IPS-15b (cell line): ENCODE measurements around the gene ABCC1.

Experiments
- H3K27me3 ChIP-seq: one replicate; pipeline ENCODE4 v1.6.1; 2013; ENCODE audit warnings: low read length; ENCODE audit not compliant: control insufficient read depth, insufficient read depth
- H3K36me3 ChIP-seq: one replicate; pipeline ENCODE4 v1.6.1; 2013; ENCODE audit warnings: low read length; ENCODE audit not compliant: control insufficient read depth, insufficient read depth
- H3K4me1 ChIP-seq: one replicate; pipeline ENCODE4 v1.6.1; 2013; ENCODE audit warnings: mild to moderate bottlenecking, low read length; ENCODE audit not compliant: control insufficient read depth, insufficient read depth
- H3K4me3 ChIP-seq: one replicate; pipeline ENCODE4 v1.5.1; 2013; ENCODE audit warnings: low read depth, low read length
- H3K9ac ChIP-seq: one replicate; pipeline ENCODE4 v1.6.1; 2013; ENCODE audit warnings: low read depth, mild to moderate bottlenecking, low read length
- H3K9me3 ChIP-seq: one replicate; pipeline ENCODE4 v1.6.1; 2013; ENCODE audit warnings: mild to moderate bottlenecking, low read length; ENCODE audit not compliant: control insufficient read depth, insufficient read depth

Gene ABCC1

DNA sequence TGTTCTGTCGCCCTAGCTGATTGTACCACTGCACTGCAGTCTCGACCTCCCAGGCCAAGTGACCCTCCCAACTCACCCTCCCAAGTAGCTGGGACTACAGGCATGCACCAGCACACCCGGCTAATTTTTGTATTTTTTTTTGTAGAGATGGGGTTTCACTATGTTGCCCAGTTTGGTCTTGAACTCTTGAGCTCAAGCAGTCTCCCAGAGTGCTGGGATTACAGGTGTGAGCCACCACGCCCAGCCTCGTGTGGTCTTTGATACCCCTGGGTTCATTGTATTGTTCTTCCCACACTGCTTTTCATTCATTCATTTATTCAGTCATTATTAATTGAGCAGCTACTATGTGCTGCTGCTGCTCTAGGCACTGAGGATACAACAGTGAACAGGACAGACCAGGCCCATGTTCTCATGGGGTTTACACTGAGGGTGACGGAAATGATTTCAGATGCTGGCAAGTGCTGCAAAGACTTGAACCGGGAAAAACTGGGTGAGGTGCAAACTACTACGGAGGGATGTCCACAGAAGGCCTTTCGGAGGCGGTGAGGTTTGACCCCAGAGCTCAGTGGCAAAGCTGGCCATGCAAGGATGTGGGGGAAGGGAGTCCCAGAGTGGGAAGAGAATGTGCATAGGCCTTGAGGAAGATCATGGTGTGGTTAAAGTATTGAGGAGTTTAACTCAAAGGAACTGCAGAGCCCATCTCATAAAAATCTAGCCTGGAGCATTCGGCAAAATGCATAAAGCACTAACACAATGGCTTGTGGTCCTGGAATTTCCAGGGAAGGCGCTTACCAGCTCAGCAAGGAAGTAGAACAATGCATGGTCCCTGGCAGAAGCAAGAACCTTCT lies 10.9 kb downstream of the ABCC1 start:
- H3K4me1 ChIP-seq: peaks cover 14% of the 10 kb centered on the region
- no peak overlapping the region for H3K4me3 ChIP-seq
- no peaks in the 10 kb centered on the region for H3K36me3 ChIP-seq
- H3K9ac ChIP-seq: no peak overlapping the region
- no peaks in the 10 kb centered on the region for H3K9me3 ChIP-seq
- no peaks in the 10 kb centered on the region for H3K27me3 ChIP-seq

DNA sequence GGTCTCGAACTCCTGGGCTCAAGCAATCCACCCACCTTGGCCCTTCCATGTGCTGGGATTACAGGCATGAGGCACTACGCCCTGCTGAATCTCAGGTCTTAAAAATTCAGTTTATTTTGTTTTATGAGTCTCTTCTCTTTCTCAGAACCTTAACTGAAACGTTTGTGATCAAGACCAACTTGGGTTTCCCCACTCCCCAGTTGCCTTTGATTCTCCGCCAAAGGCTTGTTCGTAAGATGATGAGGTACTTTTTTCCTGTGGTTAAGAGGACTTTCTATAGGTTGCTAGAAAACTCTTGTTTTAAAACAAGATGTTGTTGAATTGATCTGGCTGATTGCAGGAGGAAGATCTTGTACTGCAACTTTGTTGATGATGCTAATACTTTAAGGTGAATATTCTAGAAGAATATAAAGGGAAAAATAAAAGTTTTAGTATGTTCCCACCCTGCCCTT lies 11.7 kb downstream of the ABCC1 start:
- H3K9ac ChIP-seq: no peak overlapping the region
- no peaks in the 10 kb centered on the region for H3K27me3 ChIP-seq
- H3K4me3 ChIP-seq: no peak overlapping the region
- no peaks in the 10 kb centered on the region for H3K36me3 ChIP-seq
- no peaks in the 10 kb centered on the region for H3K9me3 ChIP-seq
- peaks cover 18% of the 10 kb centered on the region for H3K4me1 ChIP-seq

DNA sequence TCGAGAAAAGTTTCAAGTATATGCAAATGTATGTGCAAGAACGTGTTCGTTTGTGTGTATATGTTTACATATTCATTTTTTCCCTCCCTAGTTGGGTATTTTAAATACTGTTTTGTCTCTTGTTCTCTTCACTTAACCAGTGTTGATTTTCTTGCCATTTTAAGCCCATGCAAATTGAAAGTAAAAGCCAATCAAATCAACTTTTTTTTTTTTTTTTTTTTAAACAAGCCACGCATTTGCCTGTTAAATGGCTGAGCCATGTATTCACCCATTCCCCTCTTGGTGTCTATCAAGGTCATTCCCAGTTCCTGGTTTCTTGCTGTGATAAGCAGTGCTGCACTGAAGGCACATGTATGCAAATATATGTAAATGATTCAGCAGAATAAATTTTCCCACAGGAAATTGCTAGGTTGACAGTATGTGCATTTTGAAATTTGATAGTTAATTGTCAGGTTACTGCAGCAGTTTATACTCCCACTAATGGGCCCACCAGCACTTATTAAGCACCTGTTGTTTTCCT lies 12.2 kb downstream of the ABCC1 start:
- Histone ChIP-seq H3K9ac (no peak overlapping the region), H3K36me3 (no peaks in the 10 kb centered on the region), H3K27me3 (no peaks in the 10 kb centered on the region), H3K4me3 (no peak overlapping the region), H3K9me3 (no peaks in the 10 kb centered on the region), H3K4me1 (peaks cover 18% of the 10 kb centered on the region)

DNA sequence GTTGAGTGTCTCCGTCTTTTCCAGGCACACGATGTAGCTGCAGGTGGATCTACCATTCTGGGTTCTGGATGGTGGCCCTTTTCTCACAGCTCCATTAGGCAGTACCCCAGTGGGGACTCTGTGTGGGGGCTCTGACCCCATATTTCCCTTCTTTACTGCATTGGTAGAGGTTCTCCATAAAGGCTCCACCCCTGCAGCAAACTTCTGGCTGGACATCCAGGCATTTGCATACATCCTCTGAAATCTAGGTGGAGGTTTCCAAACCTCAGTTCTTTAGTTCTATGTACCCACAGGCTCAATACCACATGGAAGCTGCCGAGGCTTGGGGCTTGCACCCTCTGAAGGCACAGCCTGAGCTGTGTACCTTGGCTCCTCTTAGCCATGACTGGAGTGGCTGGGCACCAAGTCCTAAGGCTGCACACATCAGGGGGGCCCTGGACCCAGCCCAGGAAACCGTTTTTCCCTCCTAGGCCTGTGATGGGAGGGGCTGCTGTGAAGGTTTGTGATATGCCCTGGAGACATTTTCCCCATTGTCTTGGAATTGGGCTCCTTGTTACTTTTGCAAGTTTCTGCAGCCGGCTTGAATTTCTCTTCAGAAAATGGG lies 14.0 kb downstream of the ABCC1 start:
- no peaks in the 10 kb centered on the region for H3K27me3 ChIP-seq
- H3K4me1 ChIP-seq: peaks cover 15% of the 10 kb centered on the region
- no peak overlapping the region for H3K9ac ChIP-seq
- H3K36me3 ChIP-seq: no peaks in the 10 kb centered on the region
- H3K9me3 ChIP-seq: no peaks in the 10 kb centered on the region
- no peak overlapping the region for H3K4me3 ChIP-seq

DNA sequence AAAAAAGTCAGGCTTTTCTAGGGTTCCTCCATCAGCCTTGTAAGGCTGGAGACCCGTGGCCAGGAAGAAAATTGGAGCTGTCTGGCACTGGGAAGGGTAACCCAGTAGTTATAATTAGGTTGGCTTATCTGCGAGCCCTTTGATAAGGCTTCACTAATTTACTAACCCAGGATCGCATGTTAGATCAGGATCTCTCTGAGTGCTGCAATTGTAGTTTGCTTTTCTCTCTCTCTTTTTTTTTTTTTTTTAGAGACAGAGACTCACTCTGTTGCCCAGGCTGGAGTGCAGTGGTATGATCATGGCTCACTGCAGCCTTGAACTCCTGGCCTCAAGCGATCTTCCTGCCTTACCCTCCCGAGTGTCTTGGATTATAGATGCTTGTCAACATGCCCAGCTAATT lies 17.0 kb downstream of the ABCC1 start:
- Histone ChIP-seq H3K4me1 (peaks cover 23% of the 10 kb centered on the region), H3K9ac (no peak overlapping the region), H3K27me3 (no peaks in the 10 kb centered on the region), H3K36me3 (no peaks in the 10 kb centered on the region), H3K4me3 (no peak overlapping the region), H3K9me3 (no peaks in the 10 kb centered on the region)

DNA sequence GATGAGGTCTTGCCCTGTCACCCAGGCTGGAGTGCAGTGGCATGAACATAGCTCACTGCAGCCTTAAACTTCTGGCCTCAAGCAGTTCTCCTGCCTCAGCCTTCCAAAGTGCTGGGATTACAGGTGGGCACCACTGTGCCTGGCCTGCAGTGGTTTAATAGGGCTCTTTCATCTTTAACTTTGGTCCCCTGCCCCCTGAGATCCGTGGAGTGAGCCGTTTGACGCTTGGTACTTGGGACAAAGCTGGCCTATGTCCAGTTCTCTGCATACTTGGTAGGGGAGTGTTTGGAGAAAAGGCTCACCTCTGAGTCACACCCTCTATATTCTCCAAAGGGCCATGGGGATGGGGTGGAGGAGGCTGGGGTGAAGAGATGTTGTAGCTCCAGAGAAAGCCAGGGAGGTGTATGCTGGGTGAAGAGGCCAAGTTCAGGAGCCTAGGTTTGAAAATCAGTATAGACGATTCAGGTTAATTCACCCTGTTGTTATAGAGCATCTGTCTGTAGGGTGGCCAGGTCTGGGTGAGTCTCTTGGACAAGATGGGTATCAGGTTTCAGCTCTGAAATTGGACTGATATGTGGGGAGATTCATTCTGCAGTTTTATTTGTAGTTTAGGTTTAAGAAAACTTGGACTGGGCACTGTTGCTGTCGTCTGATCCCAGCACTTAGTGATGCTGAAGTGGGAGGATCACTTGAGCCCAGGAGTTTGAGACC lies 17.6 kb downstream of the ABCC1 start:
- Histone ChIP-seq H3K4me1 (peaks cover 17% of the 10 kb centered on the region), H3K4me3 (no peak overlapping the region), H3K9ac (no peak overlapping the region), H3K9me3 (no peaks in the 10 kb centered on the region), H3K36me3 (no peaks in the 10 kb centered on the region), H3K27me3 (no peaks in the 10 kb centered on the region)

DNA sequence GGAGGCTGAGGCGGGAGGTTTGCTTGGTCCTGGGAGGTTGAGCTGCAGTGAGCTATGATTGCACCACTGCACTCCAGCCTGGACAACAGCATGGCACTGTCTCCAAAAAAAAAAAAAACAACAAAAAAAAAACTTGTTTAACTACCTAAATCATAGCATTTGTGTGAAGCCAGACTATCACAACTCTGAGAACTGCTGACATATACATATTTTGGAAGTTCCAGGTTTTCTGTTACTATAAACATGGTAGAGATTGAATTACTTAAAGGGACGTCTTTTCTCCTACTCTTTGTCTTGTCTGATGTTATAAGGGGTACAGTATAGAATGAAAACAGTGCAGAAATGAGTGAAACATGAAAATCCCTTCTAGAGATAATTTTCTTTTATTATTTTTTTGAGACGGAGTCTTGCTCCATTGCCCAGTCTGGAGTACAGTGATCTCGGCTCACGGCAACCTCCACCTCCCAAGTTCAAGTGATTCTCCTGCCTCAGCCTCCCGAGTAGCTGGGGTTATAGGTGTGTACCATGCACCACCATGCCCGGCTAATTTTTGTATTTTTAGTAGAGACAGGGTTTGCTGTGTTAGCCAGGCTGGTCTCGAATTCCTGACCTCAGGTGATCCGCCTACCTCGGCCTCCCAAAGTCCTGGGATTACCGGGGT lies 18.4 kb downstream of the ABCC1 start:
- Histone ChIP-seq H3K9me3 (no peaks in the 10 kb centered on the region), H3K9ac (no peak overlapping the region), H3K4me3 (no peak overlapping the region), H3K36me3 (no peaks in the 10 kb centered on the region), H3K4me1 (peaks cover 17% of the 10 kb centered on the region), H3K27me3 (no peaks in the 10 kb centered on the region)

DNA sequence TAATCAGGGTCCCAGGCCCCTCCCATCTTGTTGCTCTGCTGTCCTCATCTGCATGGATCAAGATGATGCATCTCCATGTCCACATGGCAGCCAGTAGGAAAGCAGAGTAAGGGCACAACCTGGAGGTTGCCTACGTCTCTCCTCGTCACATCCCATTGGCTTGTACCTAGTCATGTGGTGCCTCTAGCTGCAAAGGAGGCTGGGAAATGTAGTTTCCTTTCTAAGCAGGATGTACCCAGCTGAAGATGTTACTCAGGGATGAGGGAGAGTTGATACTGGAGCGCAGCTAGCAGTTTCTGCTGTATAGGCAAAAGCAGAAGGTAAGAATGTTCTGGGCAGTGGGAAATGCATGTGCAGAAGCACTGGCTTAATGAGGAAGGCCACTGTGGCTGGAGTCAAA lies 20.8 kb downstream of the ABCC1 start:
- Histone ChIP-seq H3K27me3 (no peaks in the 10 kb centered on the region), H3K9me3 (no peaks in the 10 kb centered on the region), H3K36me3 (no peaks in the 10 kb centered on the region), H3K9ac (no peak overlapping the region), H3K4me3 (peak overlapping the region; percentile 36), H3K4me1 (peaks cover 17% of the 10 kb centered on the region)

DNA sequence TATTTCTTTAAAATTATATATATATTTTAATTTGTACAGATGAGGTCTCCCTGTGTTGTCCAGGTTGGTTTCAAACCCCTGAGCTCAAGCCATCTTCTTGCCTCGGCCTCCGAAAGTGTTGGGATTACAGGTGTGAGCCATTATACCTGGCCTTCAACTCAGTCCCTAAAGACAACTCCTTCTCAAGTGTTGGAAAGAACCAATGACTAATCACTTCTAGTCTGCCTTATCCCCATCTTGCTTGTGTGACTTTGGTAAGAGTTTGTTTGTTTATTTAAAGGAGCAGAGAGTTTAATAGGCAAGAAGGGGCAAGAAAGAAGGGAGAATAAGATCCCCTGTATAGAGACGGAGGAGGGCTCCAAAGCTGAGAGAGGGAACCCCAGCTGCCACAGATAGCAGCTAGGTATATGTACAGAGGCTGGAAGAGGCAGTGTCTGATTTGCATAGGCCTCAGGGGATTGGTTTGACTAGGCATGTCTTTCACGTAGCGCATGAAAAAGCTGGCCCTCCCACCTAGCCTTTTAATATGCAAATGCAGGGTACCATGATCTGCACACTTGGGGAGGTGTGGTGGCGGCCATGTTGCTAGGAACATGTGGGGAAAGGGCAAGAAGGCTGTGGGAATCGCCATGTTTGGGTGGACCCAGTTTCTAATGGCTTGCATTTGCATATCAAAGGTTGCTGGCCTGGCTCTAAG lies 21.5 kb downstream of the ABCC1 start:
- H3K27me3 ChIP-seq: no peaks in the 10 kb centered on the region
- peak overlapping the region; percentile 57 for H3K9ac ChIP-seq
- H3K9me3 ChIP-seq: no peaks in the 10 kb centered on the region
- H3K36me3 ChIP-seq: no peaks in the 10 kb centered on the region
- H3K4me1 ChIP-seq: peaks cover 15% of the 10 kb centered on the region
- H3K4me3 ChIP-seq: peak overlapping the region; percentile 38

DNA sequence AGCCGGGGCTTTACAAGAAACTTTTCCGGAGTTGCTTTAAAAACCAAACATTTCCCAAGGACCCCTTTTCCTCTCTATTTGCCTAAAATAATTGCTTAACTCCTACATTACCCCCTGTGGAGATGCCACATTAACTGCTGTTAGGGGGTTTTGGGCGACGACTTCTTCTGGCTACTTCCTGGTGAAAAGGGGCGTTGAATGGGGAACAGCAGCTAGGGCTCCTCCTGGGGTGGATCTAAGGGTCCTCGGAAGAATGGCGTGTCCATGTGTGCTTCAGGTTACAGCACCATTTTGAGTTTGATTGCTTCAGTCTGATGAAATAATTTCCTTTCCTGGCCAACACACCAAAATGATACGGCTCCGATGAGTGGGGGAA lies 22.0 kb downstream of the ABCC1 start:
- no peaks in the 10 kb centered on the region for H3K9me3 ChIP-seq
- no peaks in the 10 kb centered on the region for H3K27me3 ChIP-seq
- H3K36me3 ChIP-seq: no peaks in the 10 kb centered on the region
- H3K4me1 ChIP-seq: peaks cover 16% of the 10 kb centered on the region
- peak overlapping the region; percentile 38 for H3K4me3 ChIP-seq
- H3K9ac ChIP-seq: peak overlapping the region; percentile 42
